IMR-90 (cell line): ENCODE data around the gene POU2AF1.

Source experiments
- BHLHE40 ChIP-seq: fragments of 150-350 bp; IDR thresholded peaks from 2 replicates; pipeline ENCODE4 v1.6.1; 2016; ENCODE audit warnings: mild to moderate bottlenecking, low read depth, low read length
- CEBPB ChIP-seq: IDR thresholded peaks from 2 replicates; pipeline ENCODE4 v1.6.1; 2012; ENCODE audit warnings: low read depth, low read length, improper control_type of control experiment
- CHD1 ChIP-seq: IDR thresholded peaks from 2 replicates; pipeline ENCODE4 v1.6.1; 2012; ENCODE audit warnings: low read depth, low read length, improper control_type of control experiment
- CTCF ChIP-seq: conservative IDR thresholded peaks from 2 replicates; pipeline ENCODE4 v1.5.1; 2012; ENCODE audit warnings: mild to moderate bottlenecking, low read depth, low read length, improper control_type of control experiment
- ELK1 ChIP-seq: fragments of 150-350 bp; IDR thresholded peaks from 2 replicates; pipeline ENCODE4 v1.6.1; 2016; ENCODE audit warnings: low read depth, mild to moderate bottlenecking, low read length, moderate library complexity, borderline replicate concordance
- FOS ChIP-seq: fragments of 150-350 bp; IDR thresholded peaks from 2 replicates; pipeline ENCODE4 v1.6.1; 2016; ENCODE audit warnings: low read depth, low read length
- MAFK ChIP-seq: IDR thresholded peaks from 2 replicates; pipeline ENCODE4 v1.6.1; 2012; ENCODE audit warnings: low read depth, low read length, improper control_type of control experiment
- MAZ ChIP-seq: IDR thresholded peaks from 2 replicates; pipeline ENCODE4 v1.6.1; 2012; ENCODE audit warnings: low read depth, mild to moderate bottlenecking, low read length, improper control_type of control experiment, moderate library complexity, borderline replicate concordance
- MXI1 ChIP-seq: IDR thresholded peaks from 2 replicates; pipeline ENCODE4 v1.6.1; 2012; ENCODE audit warnings: low read depth, mild to moderate bottlenecking, low read length, moderate library complexity, borderline replicate concordance
- NFE2L2 ChIP-seq: fragments of 150-350 bp; IDR thresholded peaks from 2 replicates; pipeline ENCODE4 v1.6.1; 2016; ENCODE audit warnings: low read depth, mild to moderate bottlenecking, low read length
- POLR2A ChIP-seq: IDR thresholded peaks from 2 replicates; pipeline ENCODE4 v1.6.1; 2012; ENCODE audit warnings: mild to moderate bottlenecking, low read depth, low read length
- RAD21 ChIP-seq: IDR thresholded peaks from 2 replicates; pipeline ENCODE4 v1.6.1; 2012; ENCODE audit warnings: low read length, improper control_type of control experiment
- RCOR1 ChIP-seq: IDR thresholded peaks from 2 replicates; pipeline ENCODE4 v1.6.1; 2012; ENCODE audit warnings: mild to moderate bottlenecking, low read length, improper control_type of control experiment; ENCODE audit not compliant: insufficient replicate concordance
- USF2 ChIP-seq: fragments of 150-350 bp; IDR thresholded peaks from 2 replicates; pipeline ENCODE4 v1.6.1; 2017; ENCODE audit warnings: mild to moderate bottlenecking, antibody characterized with exemption, low read length, low read depth

- TF ChIP-seq RAD21 (no peak), CTCF (no peak), POLR2A (no peak), ELK1 (no peak), MAZ (no peak), NFE2L2 (no peak), USF2 (no peak), BHLHE40 (no peak), RCOR1 (no peak), MXI1 (no peak), CHD1 (no peak), FOS (no peak), MAFK (no peak), CEBPB (no peak)
Measured at GRCh38 chr11:111414267-111414931, 35.3 kb upstream of the POU2AF1 start.
